A549 (cell line): ENCODE measurements around the gene GLRA3. TPM values are rescaled to one million over a fixed set of nuclear protein-coding genes. Genes with fewer than 3 reads are reported as not detected.

Experiments
- ATAC-seq, 2 experiments: fragments of 200-7000 bp in 1 of 2; fragments of >200 bp in 1 of 2; cut with Nextera tagmentation in 1 of 2; cut with Tn5 transposase in 1 of 2; 3 replicates each; pipeline versions ENCODE4 v1.8.0 to v1.9.1; 2018 to 2020; ENCODE audit warnings: mild to moderate bottlenecking in 1 of 2, moderate library complexity in 1 of 2
- CTCF ChIA-PET: fragments of 300-600 bp; sonication (Branson Sonifier 250); formaldehyde crosslinking; extraction: SDS; loops from one replicate; lab custom pipeline; 2021; ENCODE audit warnings: antibody characterized with exemption, inconsistent platforms; lab: Yijun Ruan, JAX
- POLR2A ChIA-PET: fragments of 350-600 bp; formaldehyde crosslinking; extraction: SDS; loops from one replicate; lab custom pipeline; 2021; ENCODE audit warnings: antibody characterized with exemption, inconsistent platforms; lab: Yijun Ruan, JAX
- DNase-seq, 2 experiments: peaks; one replicate each; pipeline versions ENCODE4 v3.0.0 to v3.0.0-alpha.2; 2011 to 2016; ENCODE audit warnings: low read depth in 1 of 2, low spot score in 1 of 2
- FAIRE-seq: peaks from 2 replicates; lab custom pipeline; 2011; peaks lifted over from hg19 to GRCh38; lab: Jason Lieb, UNC
- H3K27ac ChIP-seq, 2 experiments: fragments of >200 bp; sonication (Bioruptor Twin); formaldehyde crosslinking; 3 replicates each; pipeline ENCODE4 v1.5.1; 2016 to 2017
- H3K4me1 ChIP-seq: fragments of >200 bp; sonication (Bioruptor Twin); formaldehyde crosslinking; 3 replicates; pipeline ENCODE4 v1.6.1; 2016
- H3K4me2 ChIP-seq: fragments of >200 bp; sonication (Bioruptor Twin); formaldehyde crosslinking; 3 replicates; pipeline ENCODE4 v1.6.1; 2016
- H3K4me3 ChIP-seq: fragments of >200 bp; sonication (Bioruptor Twin); formaldehyde crosslinking; 3 replicates; pipeline ENCODE4 v1.5.1; 2016
- H3K9me3 ChIP-seq: fragments of >200 bp; sonication (Bioruptor Twin); formaldehyde crosslinking; 3 replicates; pipeline ENCODE4 v1.6.1; 2016
- BHLHE40 ChIP-seq: IDR thresholded peaks from 2 replicates; pipeline ENCODE4 v1.6.1; 2012; ENCODE audit warnings: low read depth, low read length, inconsistent platforms
- CBX2 ChIP-seq: fragments of 200-600 bp; sonication (generic); IDR thresholded peaks from 2 replicates; pipeline ENCODE4 v1.6.1; 2016; ENCODE audit warnings: low read depth, mild to moderate bottlenecking, borderline replicate concordance
- EHMT2 ChIP-seq: fragments of 200-600 bp; sonication (generic); IDR thresholded peaks from 2 replicates; pipeline ENCODE4 v1.6.1; 2016; ENCODE audit warnings: antibody characterized with exemption, low read depth, mild to moderate bottlenecking, moderate library complexity
- EP300 ChIP-seq, 2 experiments: fragments of >200 bp; sonication (Bioruptor Twin); formaldehyde crosslinking; IDR thresholded peaks; 2 replicates in 1 of 2; 3 replicates in 1 of 2; pipeline ENCODE4 v1.6.1; 2016 to 2017
- GATA3 ChIP-seq: IDR thresholded peaks from 2 replicates; pipeline ENCODE4 v1.6.1; 2012; ENCODE audit warnings: borderline replicate concordance
- HDAC2 ChIP-seq: fragments of 200-600 bp; sonication (generic); IDR thresholded peaks from 2 replicates; pipeline ENCODE4 v1.6.1; 2016
- HOXA7 ChIP-seq: fragments of 250-450 bp; sonication (Bioruptor Pico); IDR thresholded peaks from 2 replicates; pipeline ENCODE4 v1.5.0; 2020; ENCODE audit warnings: mild to moderate bottlenecking, moderate library complexity
- HOXB13 ChIP-seq: fragments of 250-450 bp; sonication (Bioruptor Pico); IDR thresholded peaks from 2 replicates; pipeline ENCODE4 v1.5.0; 2020; ENCODE audit warnings: low read depth, mild to moderate bottlenecking, moderate library complexity
- HOXB5 ChIP-seq: fragments of 250-450 bp; sonication (Bioruptor Pico); IDR thresholded peaks from 2 replicates; pipeline ENCODE4 v1.5.0; 2020; ENCODE audit warnings: mild to moderate bottlenecking, moderate library complexity
- JUN ChIP-seq, 2 experiments: fragments of >200 bp; sonication (Bioruptor Twin); formaldehyde crosslinking; IDR thresholded peaks; 2 replicates in 1 of 2; 3 replicates in 1 of 2; pipeline ENCODE4 v1.6.1; 2016 to 2017
- JUNB ChIP-seq: fragments of >200 bp; sonication (Bioruptor Twin); formaldehyde crosslinking; IDR thresholded peaks from 2 replicates; pipeline ENCODE4 v1.6.1; 2016
- KDM5A ChIP-seq: fragments of 200-600 bp; sonication (generic); IDR thresholded peaks from 2 replicates; pipeline ENCODE4 v1.6.1; 2016; ENCODE audit warnings: antibody characterized with exemption, mild to moderate bottlenecking
- MAZ ChIP-seq: fragments of 150-350 bp; IDR thresholded peaks from 2 replicates; pipeline ENCODE4 v1.6.1; 2014; ENCODE audit warnings: antibody characterized with exemption, low read depth, low read length, borderline replicate concordance
- MYC ChIP-seq: IDR thresholded peaks from 2 replicates; pipeline ENCODE4 v1.6.1; 2012; ENCODE audit warnings: mild to moderate bottlenecking, inconsistent platforms, low read length, improper control_type of control experiment, borderline replicate concordance
- NFE2L2 ChIP-seq: fragments of 150-350 bp; conservative IDR thresholded peaks from 2 replicates; pipeline ENCODE4 v1.6.1; 2014; ENCODE audit warnings: low read length
- RARB ChIP-seq: fragments of 250-450 bp; sonication (Bioruptor Pico); IDR thresholded peaks from 2 replicates; pipeline ENCODE4 v1.8.0; 2021; ENCODE audit warnings: mild to moderate bottlenecking, moderate library complexity
- RCOR1 ChIP-seq: fragments of 150-350 bp; IDR thresholded peaks from 2 replicates; pipeline ENCODE4 v1.6.1; 2014; ENCODE audit warnings: antibody characterized with exemption, low read length, low read depth
- RFX5 ChIP-seq: fragments of 450-650 bp; IDR thresholded peaks from 2 replicates; pipeline ENCODE4 v1.7.1; 2014; ENCODE audit warnings: antibody characterized with exemption, mild to moderate bottlenecking, moderate library complexity
- SREBF2 ChIP-seq: fragments of 450-650 bp; IDR thresholded peaks from 2 replicates; pipeline ENCODE4 v1.6.1; 2014; ENCODE audit warnings: mild to moderate bottlenecking, moderate library complexity
- TP53 ChIP-seq: fragments of 250-450 bp; sonication (Bioruptor Pico); IDR thresholded peaks from 2 replicates; pipeline ENCODE4 v1.5.0; 2021; ENCODE audit warnings: mild to moderate bottlenecking, moderate library complexity
- ZFP36 ChIP-seq: fragments of 450-650 bp; IDR thresholded peaks from 2 replicates; pipeline ENCODE4 v1.6.1; 2014; ENCODE audit warnings: borderline replicate concordance; ENCODE audit not compliant: partially characterized antibody
- ZNF302 ChIP-seq: fragments of 250-450 bp; sonication (Bioruptor Pico); IDR thresholded peaks from 2 replicates; pipeline ENCODE4 v1.9.0; 2021; ENCODE audit warnings: inconsistent platforms, mild to moderate bottlenecking, moderate library complexity
- WGBS: methylation state at CpG from one replicate; pipeline ENCODE4 v1.1.6; 2017; ENCODE audit errors: missing lambda C conversion rate; 5-methylcytosine and 5-hydroxymethylcytosine counted together
- polyA plus RNA-seq, 4 experiments: library from polyadenylated mRNA; depleted of rRNA in 3 of 4; stranded (reverse); fragments of >200 nt; fragmentation: RNase III in 1 of 4; extraction: RNeasy Plus Mini Kit Qiagen cat#74134 plus additional on column Dnase treatment in 1 of 4; gene quantifications; 2 replicates in 3 of 4; 3 replicates in 1 of 4; pipeline ENCODE4 v1.2.3, GENCODE V29; 2011 to 2017
- TF ChIP-seq, protein P1 (sequence below): fragments of >200 bp; sonication (Bioruptor Twin); formaldehyde crosslinking; IDR thresholded peaks from 3 replicates; pipeline ENCODE4 v1.5.1; 2016
- TF ChIP-seq, protein P2 (sequence below): fragments of 450-650 bp; IDR thresholded peaks from 2 replicates; pipeline ENCODE4 v1.6.1; 2014; ENCODE audit warnings: antibody characterized with exemption
- TF ChIP-seq, protein P3 (sequence below): IDR thresholded peaks from 2 replicates; pipeline ENCODE4 v1.6.1; 2012
- TF ChIP-seq, protein P4 (sequence below): IDR thresholded peaks from 2 replicates; pipeline ENCODE4 v1.6.1; 2012

GLRA3 gene
- polyA plus RNA-seq, 2 of the 4 experiments (the other 2 are of a cell fraction): 0.01 to 0.04 TPM

DNA sequence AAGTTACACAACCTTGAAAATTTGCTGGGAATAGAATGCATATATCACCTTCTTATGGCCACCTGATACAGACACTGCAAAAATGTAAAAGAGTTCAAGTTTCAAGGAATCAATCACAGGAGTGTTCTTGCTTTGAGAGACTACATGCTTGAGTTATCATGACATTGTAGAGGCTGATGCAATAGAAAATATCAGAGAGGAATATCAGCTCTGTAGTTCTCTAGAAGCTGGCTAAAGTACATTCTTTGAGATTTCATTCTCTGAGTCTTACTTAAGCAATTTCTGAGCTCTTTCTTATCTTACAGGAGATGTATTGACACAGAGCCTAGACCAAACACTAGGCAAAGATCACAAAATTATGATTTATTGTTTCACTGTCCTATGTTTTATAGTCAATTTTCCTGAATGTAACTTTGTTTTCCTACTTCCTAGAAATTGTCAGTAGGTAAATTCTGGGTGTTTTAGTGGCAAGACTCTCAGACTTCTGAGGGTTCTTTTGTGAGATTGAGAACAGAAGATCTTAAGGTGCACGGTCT is 154.7 kb downstream of the GLRA3 start:
- peak in 1 of 2 experiments; percentile 61; a peak in 3 of 6 replicates for ATAC-seq
- POLR2A ChIA-PET: no interaction called here
- Histone ChIP-seq H3K4me1 (peaks cover 37% of the 10 kb centered on the region), H3K9me3 (no peaks in the 10 kb centered on the region), H3K4me3 (no peak overlapping the region), H3K4me2 (peak overlapping the region; percentile 9; the same call in 2 of the 3 replicates), H3K27ac (peak overlapping the region; percentile 71 to 82)
- WGBS: 69% methylated on average over 1 of the region's 1 CpG
- DNase-seq: peak in 1 of 2 experiments; percentile 19
- CTCF ChIA-PET: interaction anchor here (1.1 kb wide), 1 partner anchor 192 kb away, joined by 3 read pairs; no protein-coding TSS in a partner anchor
- TF ChIP-seq TP53 (CRISPR knock-in tag) (no peak), BHLHE40 (no peak), RARB (CRISPR knock-in tag) (no peak), HOXB5 (CRISPR knock-in tag) (no peak), JUNB (0 out of 2 replicates have a peak, but pooled peaks have one; percentile 15), CBX2 (no peak), GATA3 (0 out of 2 replicates have a peak, but pooled peaks have one; percentile 28), EP300 (IDR thresholded peaks at IDR 0.05) (peak in 1 of 2 experiments; percentile 44; a peak in 2 of 5 replicates)
- TF ChIP-seq, protein P1, sequence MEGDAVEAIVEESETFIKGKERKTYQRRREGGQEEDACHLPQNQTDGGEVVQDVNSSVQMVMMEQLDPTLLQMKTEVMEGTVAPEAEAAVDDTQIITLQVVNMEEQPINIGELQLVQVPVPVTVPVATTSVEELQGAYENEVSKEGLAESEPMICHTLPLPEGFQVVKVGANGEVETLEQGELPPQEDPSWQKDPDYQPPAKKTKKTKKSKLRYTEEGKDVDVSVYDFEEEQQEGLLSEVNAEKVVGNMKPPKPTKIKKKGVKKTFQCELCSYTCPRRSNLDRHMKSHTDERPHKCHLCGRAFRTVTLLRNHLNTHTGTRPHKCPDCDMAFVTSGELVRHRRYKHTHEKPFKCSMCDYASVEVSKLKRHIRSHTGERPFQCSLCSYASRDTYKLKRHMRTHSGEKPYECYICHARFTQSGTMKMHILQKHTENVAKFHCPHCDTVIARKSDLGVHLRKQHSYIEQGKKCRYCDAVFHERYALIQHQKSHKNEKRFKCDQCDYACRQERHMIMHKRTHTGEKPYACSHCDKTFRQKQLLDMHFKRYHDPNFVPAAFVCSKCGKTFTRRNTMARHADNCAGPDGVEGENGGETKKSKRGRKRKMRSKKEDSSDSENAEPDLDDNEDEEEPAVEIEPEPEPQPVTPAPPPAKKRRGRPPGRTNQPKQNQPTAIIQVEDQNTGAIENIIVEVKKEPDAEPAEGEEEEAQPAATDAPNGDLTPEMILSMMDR: no peak
- TF ChIP-seq, protein P2, sequence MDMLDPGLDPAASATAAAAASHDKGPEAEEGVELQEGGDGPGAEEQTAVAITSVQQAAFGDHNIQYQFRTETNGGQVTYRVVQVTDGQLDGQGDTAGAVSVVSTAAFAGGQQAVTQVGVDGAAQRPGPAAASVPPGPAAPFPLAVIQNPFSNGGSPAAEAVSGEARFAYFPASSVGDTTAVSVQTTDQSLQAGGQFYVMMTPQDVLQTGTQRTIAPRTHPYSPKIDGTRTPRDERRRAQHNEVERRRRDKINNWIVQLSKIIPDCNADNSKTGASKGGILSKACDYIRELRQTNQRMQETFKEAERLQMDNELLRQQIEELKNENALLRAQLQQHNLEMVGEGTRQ: no peak
- TF ChIP-seq, protein P3, sequence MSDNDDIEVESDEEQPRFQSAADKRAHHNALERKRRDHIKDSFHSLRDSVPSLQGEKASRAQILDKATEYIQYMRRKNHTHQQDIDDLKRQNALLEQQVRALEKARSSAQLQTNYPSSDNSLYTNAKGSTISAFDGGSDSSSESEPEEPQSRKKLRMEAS: no peak
- no peak for FAIRE-seq

DNA sequence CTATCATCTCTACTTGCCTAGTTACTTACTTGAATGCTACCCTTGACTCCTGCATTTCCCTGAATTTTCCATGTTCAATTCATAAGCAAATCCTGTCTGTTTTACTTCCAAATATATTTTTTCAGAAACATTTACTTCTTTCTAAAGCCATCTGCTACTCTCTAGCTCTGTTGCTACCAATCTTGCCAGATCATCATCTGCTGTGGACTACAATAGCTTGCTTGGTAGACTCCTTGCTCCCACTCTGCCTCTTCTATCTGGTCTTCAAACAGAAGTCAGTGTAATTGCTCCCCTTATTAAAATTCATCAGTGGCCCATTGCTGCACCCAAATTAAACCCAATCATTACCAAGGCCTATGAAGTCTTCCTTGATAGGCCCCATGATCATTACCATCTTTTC is 155.2 kb downstream of the GLRA3 start:
- Histone ChIP-seq H3K4me2 (peak overlapping the region; percentile 9; the same call in 1 of the 3 replicates), H3K4me3 (no peak overlapping the region), H3K4me1 (peaks cover 40% of the 10 kb centered on the region), H3K27ac (peak overlapping the region; percentile 71 to 82), H3K9me3 (no peaks in the 10 kb centered on the region)
- ChIA-PET CTCF (interaction anchor here (1.1 kb wide), 1 partner anchor 191 kb away, joined by 3 read pairs; no protein-coding TSS in a partner anchor), POLR2A (no interaction called here)
- FAIRE-seq: no peak
- no peak for DNase-seq
- ATAC-seq: no peak
- no peak for TF ChIP-seq ZFP36
- TF ChIP-seq RCOR1: no peak
- TF ChIP-seq HDAC2: no peak
- TF ChIP-seq HOXA7: no peak
- TF ChIP-seq NFE2L2: no peak
- TF ChIP-seq, protein P4, sequence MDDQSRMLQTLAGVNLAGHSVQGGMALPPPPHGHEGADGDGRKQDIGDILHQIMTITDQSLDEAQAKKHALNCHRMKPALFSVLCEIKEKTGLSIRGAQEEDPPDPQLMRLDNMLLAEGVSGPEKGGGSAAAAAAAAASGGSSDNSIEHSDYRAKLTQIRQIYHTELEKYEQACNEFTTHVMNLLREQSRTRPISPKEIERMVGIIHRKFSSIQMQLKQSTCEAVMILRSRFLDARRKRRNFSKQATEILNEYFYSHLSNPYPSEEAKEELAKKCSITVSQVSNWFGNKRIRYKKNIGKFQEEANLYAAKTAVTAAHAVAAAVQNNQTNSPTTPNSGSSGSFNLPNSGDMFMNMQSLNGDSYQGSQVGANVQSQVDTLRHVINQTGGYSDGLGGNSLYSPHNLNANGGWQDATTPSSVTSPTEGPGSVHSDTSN: no peak
- TF ChIP-seq ZNF302 (CRISPR knock-in tag): no peak
- no peak for TF ChIP-seq MYC
- no peak for TF ChIP-seq JUN (IDR thresholded peaks at IDR 0.05)
- TF ChIP-seq MAZ: no peak
- TF ChIP-seq HOXB13 (CRISPR knock-in tag): no peak
- no peak for TF ChIP-seq CBX2
- TF ChIP-seq EHMT2: no peak
- no peak for TF ChIP-seq SREBF2
- TF ChIP-seq, protein P2: no peak
- TF ChIP-seq KDM5A: no peak
- TF ChIP-seq RFX5: no peak
